Esophagus squamous epithelium (tissue), 4 donors: ENCODE results near the gene ASTN2.

Experiments
- POLR2A ChIP-seq, 4 donors: fragments of 450-650 bp; IDR thresholded peaks; one replicate each; pipeline ENCODE4 v1.6.1; 2017; ENCODE audit warnings: antibody characterized with exemption in 4 of 4, mild to moderate bottlenecking in 4 of 4, moderate library complexity in 3 of 4
- TF ChIP-seq, protein P1 (sequence below), 6 experiments: fragments of 450-650 bp in 4 of 6; fragments of 200-600 bp in 2 of 6; sonication (generic) in 2 of 6; IDR thresholded peaks; one replicate each; pipeline ENCODE4 v1.5.1; 2016 to 2019; ENCODE audit warnings: antibody characterized with exemption in 6 of 6, mild to moderate bottlenecking in 4 of 6, moderate library complexity in 4 of 6

DNA sequence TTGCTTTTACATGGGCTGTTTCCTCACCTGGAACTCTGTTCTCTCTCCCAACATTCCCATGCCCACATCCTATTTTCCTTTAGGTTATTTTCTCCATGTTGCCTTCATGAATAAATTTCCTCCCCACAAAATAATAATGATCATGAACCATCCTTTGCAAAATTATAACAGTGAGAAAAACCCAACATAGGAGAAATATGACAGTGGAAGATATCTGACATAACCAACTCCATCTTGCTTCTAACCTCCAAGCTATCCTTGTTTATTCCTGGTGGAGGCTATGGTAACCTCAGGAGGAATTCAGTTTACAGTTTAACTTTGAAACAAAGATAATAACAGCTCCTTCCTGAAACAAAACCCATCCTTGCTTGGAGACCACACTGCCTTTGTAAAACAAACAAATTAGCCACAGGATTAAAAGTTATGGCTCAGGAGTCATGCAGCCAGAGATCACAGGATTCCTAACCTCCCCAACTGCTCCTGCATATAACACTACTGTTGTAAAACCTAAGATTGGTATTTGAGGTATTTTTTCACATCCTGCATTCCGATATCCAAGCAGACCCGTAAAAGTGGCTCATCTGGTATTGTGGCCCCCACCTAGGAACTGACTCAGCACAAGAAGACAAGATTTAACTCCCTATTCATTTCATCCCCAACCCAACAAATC lies 515.4 kb downstream of the ASTN2 start:
- TF ChIP-seq, protein P1, sequence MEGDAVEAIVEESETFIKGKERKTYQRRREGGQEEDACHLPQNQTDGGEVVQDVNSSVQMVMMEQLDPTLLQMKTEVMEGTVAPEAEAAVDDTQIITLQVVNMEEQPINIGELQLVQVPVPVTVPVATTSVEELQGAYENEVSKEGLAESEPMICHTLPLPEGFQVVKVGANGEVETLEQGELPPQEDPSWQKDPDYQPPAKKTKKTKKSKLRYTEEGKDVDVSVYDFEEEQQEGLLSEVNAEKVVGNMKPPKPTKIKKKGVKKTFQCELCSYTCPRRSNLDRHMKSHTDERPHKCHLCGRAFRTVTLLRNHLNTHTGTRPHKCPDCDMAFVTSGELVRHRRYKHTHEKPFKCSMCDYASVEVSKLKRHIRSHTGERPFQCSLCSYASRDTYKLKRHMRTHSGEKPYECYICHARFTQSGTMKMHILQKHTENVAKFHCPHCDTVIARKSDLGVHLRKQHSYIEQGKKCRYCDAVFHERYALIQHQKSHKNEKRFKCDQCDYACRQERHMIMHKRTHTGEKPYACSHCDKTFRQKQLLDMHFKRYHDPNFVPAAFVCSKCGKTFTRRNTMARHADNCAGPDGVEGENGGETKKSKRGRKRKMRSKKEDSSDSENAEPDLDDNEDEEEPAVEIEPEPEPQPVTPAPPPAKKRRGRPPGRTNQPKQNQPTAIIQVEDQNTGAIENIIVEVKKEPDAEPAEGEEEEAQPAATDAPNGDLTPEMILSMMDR (IDR thresholded peaks at IDR 0.05): no peak
- TF ChIP-seq POLR2A (IDR thresholded peaks at IDR 0.05): no peak
